PC-9 (cell line): Measurements from ENCODE around the gene GART.

Source experiments
- EZH2 ChIP-seq: fragments of 200-600 bp; sonication (generic); IDR thresholded peaks from 2 replicates; pipeline ENCODE4 v1.8.0; 2017; ENCODE audit warnings: antibody characterized with exemption, low read depth
- TF ChIP-seq, protein P1 (sequence below): fragments of 200-600 bp; sonication (generic); conservative IDR thresholded peaks from 2 replicates; pipeline ENCODE4 v1.6.1; 2017; ENCODE audit warnings: mixed run types, antibody characterized with exemption, mild to moderate bottlenecking, moderate library complexity

DNA sequence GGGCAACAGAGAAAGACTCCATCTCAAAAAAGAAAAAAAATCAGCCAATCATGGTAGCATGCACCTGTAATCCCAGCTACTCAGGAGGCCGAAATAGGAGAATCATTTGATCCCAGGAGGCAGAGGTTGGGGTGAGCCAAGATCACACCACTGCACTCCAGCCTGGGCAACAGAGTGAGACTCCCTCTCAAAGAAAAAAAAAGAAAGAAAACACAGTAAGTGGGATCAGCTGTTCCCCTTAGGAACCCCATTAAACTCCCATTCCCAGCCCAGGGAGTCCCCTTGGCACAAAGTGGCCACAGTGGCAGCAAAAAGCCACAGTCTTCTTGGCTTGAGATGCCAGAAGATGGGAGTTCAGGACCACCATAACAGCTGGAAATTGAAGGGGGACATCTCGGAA is 71.2 kb downstream of the GART start:
- TF ChIP-seq, protein P1, sequence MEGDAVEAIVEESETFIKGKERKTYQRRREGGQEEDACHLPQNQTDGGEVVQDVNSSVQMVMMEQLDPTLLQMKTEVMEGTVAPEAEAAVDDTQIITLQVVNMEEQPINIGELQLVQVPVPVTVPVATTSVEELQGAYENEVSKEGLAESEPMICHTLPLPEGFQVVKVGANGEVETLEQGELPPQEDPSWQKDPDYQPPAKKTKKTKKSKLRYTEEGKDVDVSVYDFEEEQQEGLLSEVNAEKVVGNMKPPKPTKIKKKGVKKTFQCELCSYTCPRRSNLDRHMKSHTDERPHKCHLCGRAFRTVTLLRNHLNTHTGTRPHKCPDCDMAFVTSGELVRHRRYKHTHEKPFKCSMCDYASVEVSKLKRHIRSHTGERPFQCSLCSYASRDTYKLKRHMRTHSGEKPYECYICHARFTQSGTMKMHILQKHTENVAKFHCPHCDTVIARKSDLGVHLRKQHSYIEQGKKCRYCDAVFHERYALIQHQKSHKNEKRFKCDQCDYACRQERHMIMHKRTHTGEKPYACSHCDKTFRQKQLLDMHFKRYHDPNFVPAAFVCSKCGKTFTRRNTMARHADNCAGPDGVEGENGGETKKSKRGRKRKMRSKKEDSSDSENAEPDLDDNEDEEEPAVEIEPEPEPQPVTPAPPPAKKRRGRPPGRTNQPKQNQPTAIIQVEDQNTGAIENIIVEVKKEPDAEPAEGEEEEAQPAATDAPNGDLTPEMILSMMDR: no peak
- TF ChIP-seq EZH2: no peak
